Mesendoderm (in vitro differentiated cells): Measurements from ENCODE around the gene BTF3L4. TPM values are rescaled to one million over a fixed set of nuclear protein-coding genes. Genes with fewer than 3 reads are reported as not detected.

ENCODE experiments used
- DNase-seq: peaks from one replicate; pipeline ENCODE4 v3.0.0; 2013
- H2AK5ac ChIP-seq: 2 replicates; pipeline ENCODE4 v1.6.1; 2013; ENCODE audit warnings: low read length, inconsistent platforms
- H2BK120ac ChIP-seq: 2 replicates; pipeline ENCODE4 v1.6.1; 2013; ENCODE audit warnings: low read depth, mild to moderate bottlenecking, low read length, moderate library complexity, mixed read lengths
- H2BK15ac ChIP-seq: replicated peaks from 2 replicates; pipeline ENCODE4 v1.6.1; 2013; ENCODE audit warnings: low read depth, mild to moderate bottlenecking, moderate library complexity
- H2BK5ac ChIP-seq: 2 replicates; pipeline ENCODE4 v1.6.1; 2013; ENCODE audit warnings: low read length, inconsistent platforms
- H3K18ac ChIP-seq: 2 replicates; pipeline ENCODE4 v1.6.1; 2013; ENCODE audit warnings: mild to moderate bottlenecking, low read length, mixed read lengths
- H3K23ac ChIP-seq: one replicate; pipeline ENCODE4 v1.6.1; 2013; ENCODE audit warnings: low read length
- H3K27ac ChIP-seq: 2 replicates; pipeline ENCODE4 v1.5.1; 2013; ENCODE audit warnings: low read depth, mild to moderate bottlenecking, inconsistent platforms, low read length, moderate library complexity
- H3K27me3 ChIP-seq: 2 replicates; pipeline ENCODE4 v1.6.1; 2013; ENCODE audit warnings: low read length, control low read depth, mild to moderate bottlenecking, inconsistent platforms; ENCODE audit not compliant: insufficient read depth, poor library complexity
- H3K36me3 ChIP-seq: 2 replicates; pipeline ENCODE4 v1.6.1; 2013; ENCODE audit warnings: low read length, inconsistent platforms; ENCODE audit not compliant: control insufficient read depth, insufficient read depth
- H3K4ac ChIP-seq: one replicate; pipeline ENCODE4 v1.6.1; 2013; ENCODE audit warnings: low read depth, mild to moderate bottlenecking, low read length, moderate library complexity
- H3K4me1 ChIP-seq: 2 replicates; pipeline ENCODE4 v1.6.1; 2013; ENCODE audit warnings: low read depth, low read length, inconsistent platforms; ENCODE audit not compliant: control insufficient read depth
- H3K4me2 ChIP-seq: 2 replicates; pipeline ENCODE4 v1.6.1; 2013; ENCODE audit warnings: low read length
- H3K4me3 ChIP-seq: 2 replicates; pipeline ENCODE4 v1.5.1; 2013; ENCODE audit warnings: mild to moderate bottlenecking, low read length
- H3K56ac ChIP-seq: one replicate; pipeline ENCODE4 v1.6.1; 2013; ENCODE audit warnings: low read length
- H3K79me1 ChIP-seq: 2 replicates; pipeline ENCODE4 v1.6.1; 2013; ENCODE audit warnings: low read length, inconsistent platforms
- H3K79me2 ChIP-seq: 2 replicates; pipeline ENCODE4 v1.6.1; 2013; ENCODE audit warnings: mild to moderate bottlenecking, low read length; ENCODE audit not compliant: control insufficient read depth, insufficient read depth
- H3K9ac ChIP-seq: 2 replicates; pipeline ENCODE4 v1.6.1; 2013; ENCODE audit warnings: low read length, inconsistent platforms
- H4K5ac ChIP-seq: one replicate; pipeline ENCODE4 v1.6.1; 2013; ENCODE audit warnings: low read length
- H4K8ac ChIP-seq: one replicate; pipeline ENCODE4 v1.6.1; 2013; ENCODE audit warnings: low read depth, mild to moderate bottlenecking, control low read depth, low read length, moderate library complexity
- WGBS: extraction: QIAGEN DNeasy Blood & Tissue Kit; methylation state at CpG from one replicate; pipeline ENCODE4 v1.1.7; 2013; ENCODE audit warnings: low lambda C conversion rate, missing lambda C conversion rate; ENCODE audit not compliant: insufficient coverage; ENCODE audit errors: extremely low coverage; 5-methylcytosine and 5-hydroxymethylcytosine counted together
- polyA plus RNA-seq, 2 experiments: library from polyadenylated mRNA; stranded (reverse); fragments of 200-250 nt; gene quantifications; one replicate each; pipeline ENCODE4 v1.2.3, GENCODE V29; 2013

BTF3L4 gene
- polyA plus RNA-seq (2013, experiment 1 of 2): 101 TPM
- polyA plus RNA-seq (2013, experiment 2 of 2): 101 TPM

- Histone ChIP-seq H2BK15ac (no peak within 1 kb of the TSS), H3K79me2 (peaks cover 47% of the 10 kb centered on the region), H3K4me1 (peaks cover 5% of the 10 kb centered on the region), H3K4ac (peak within 1 kb of the TSS; percentile 90), H3K56ac (peak within 1 kb of the TSS; percentile 97), H4K8ac (no peak within 1 kb of the TSS), H3K18ac (peak within 1 kb of the TSS; percentile 77), H3K79me1 (peaks cover 14% of the 10 kb centered on the region), H3K23ac (peak within 1 kb of the TSS; percentile 55), H3K27me3 (no peaks in the 10 kb centered on the region), H4K5ac (peak within 1 kb of the TSS; percentile 14), H3K9ac (peak within 1 kb of the TSS; percentile 88), H3K4me2 (peak within 1 kb of the TSS; percentile 92), H3K27ac (peak within 1 kb of the TSS; percentile 88), H2BK120ac (no peak within 1 kb of the TSS), H2AK5ac (peak within 1 kb of the TSS; percentile 7), H3K36me3 (no peaks in the 10 kb centered on the region), H3K4me3 (peak within 1 kb of the TSS; percentile 90), H2BK5ac (peak within 1 kb of the TSS; percentile 76)
- WGBS: no CpG with 5 or more reads among the region's 54 CpGs
- DNase-seq: peak; percentile 99
Observed at GRCh38 chr1:52056163-52056936, at the start of gene BTF3L4. Gene BTF3L4 (plus strand): TSS chr1:52056295. CDS start chr1:52059848, 3,553 bp downstream.

- no CpG with 5 or more reads among the region's 5 CpGs for WGBS
- H3K27ac ChIP-seq: peak overlapping the region; percentile 75
- no peak overlapping the region for H4K5ac ChIP-seq
Observed at GRCh38 chr1:52007215-52008002, 48.7 kb upstream of the BTF3L4 start.

GRCh38 chr1:52008071-52008809 lies 47.9 kb upstream of the BTF3L4 start:
- H2AK5ac ChIP-seq: no peak overlapping the region
- no CpG with 5 or more reads among the region's 7 CpGs for WGBS
- DNase-seq: no peak
- H2BK120ac ChIP-seq: peak overlapping the region; percentile 92
- peaks cover 2% of the 10 kb centered on the region for H3K4me1 ChIP-seq
- H3K27ac ChIP-seq: no peak overlapping the region
- no peaks in the 10 kb centered on the region for H3K79me2 ChIP-seq
- no peak overlapping the region for H2BK15ac ChIP-seq
- H3K56ac ChIP-seq: no peak overlapping the region
- no peak overlapping the region for H2BK5ac ChIP-seq
- no peak overlapping the region for H3K9ac ChIP-seq
- no peaks in the 10 kb centered on the region for H3K27me3 ChIP-seq
- no peaks in the 10 kb centered on the region for H3K79me1 ChIP-seq
- no peak overlapping the region for H3K4me2 ChIP-seq
- H4K5ac ChIP-seq: no peak overlapping the region
- no peak overlapping the region for H4K8ac ChIP-seq
- H3K18ac ChIP-seq: no peak overlapping the region
- H3K4me3 ChIP-seq: no peak overlapping the region
- no peaks in the 10 kb centered on the region for H3K36me3 ChIP-seq
- no peak overlapping the region for H3K23ac ChIP-seq
- H3K4ac ChIP-seq: no peak overlapping the region

More at GRCh38 chr1:52007215-52008002, 48.7 kb upstream of the BTF3L4 start:
- Histone ChIP-seq H3K79me1 (no peaks in the 10 kb centered on the region), H3K9ac (peak overlapping the region; percentile 5), H3K36me3 (no peaks in the 10 kb centered on the region), H3K4ac (peak overlapping the region; percentile 48), H3K56ac (peak overlapping the region; percentile 75), H2BK120ac (no peak overlapping the region), H3K4me2 (no peak overlapping the region), H4K8ac (no peak overlapping the region), H2BK15ac (no peak overlapping the region), H3K18ac (peak overlapping the region; percentile 47), H2AK5ac (peak overlapping the region; percentile 11), H3K4me3 (no peak overlapping the region), H3K4me1 (peaks cover 2% of the 10 kb centered on the region), H3K79me2 (no peaks in the 10 kb centered on the region), H3K23ac (no peak overlapping the region), H2BK5ac (peak overlapping the region; percentile 84), H3K27me3 (no peaks in the 10 kb centered on the region)
- peak; percentile 63 for DNase-seq

GRCh38 chr1:52022133-52022532 lies 34.0 kb upstream of the BTF3L4 start:
- Histone ChIP-seq H2BK5ac (no peak overlapping the region), H3K27ac (no peak overlapping the region), H3K4me3 (no peak overlapping the region), H2BK120ac (no peak overlapping the region), H3K4me1 (no peaks in the 10 kb centered on the region), H3K18ac (no peak overlapping the region), H3K36me3 (peaks cover 8% of the 10 kb centered on the region), H2BK15ac (no peak overlapping the region), H4K5ac (no peak overlapping the region), H4K8ac (no peak overlapping the region), H3K27me3 (no peaks in the 10 kb centered on the region), H2AK5ac (no peak overlapping the region), H3K56ac (no peak overlapping the region), H3K79me1 (no peaks in the 10 kb centered on the region), H3K79me2 (no peaks in the 10 kb centered on the region), H3K4ac (no peak overlapping the region), H3K23ac (no peak overlapping the region), H3K4me2 (no peak overlapping the region), H3K9ac (no peak overlapping the region)
- DNase-seq: no peak
- no CpG with 5 or more reads among the region's 2 CpGs for WGBS

GRCh38 chr1:52026278-52026677 lies 29.8 kb upstream of the BTF3L4 start:
- Histone ChIP-seq H3K4me1 (no peaks in the 10 kb centered on the region), H3K4ac (no peak overlapping the region), H3K4me3 (no peak overlapping the region), H4K5ac (no peak overlapping the region), H3K23ac (no peak overlapping the region), H3K56ac (no peak overlapping the region), H3K36me3 (peaks cover 6% of the 10 kb centered on the region), H3K18ac (no peak overlapping the region), H2BK15ac (no peak overlapping the region), H3K27ac (no peak overlapping the region), H2BK120ac (no peak overlapping the region), H2BK5ac (no peak overlapping the region), H3K9ac (no peak overlapping the region), H3K79me1 (peaks cover 2% of the 10 kb centered on the region), H3K79me2 (no peaks in the 10 kb centered on the region), H3K4me2 (no peak overlapping the region), H2AK5ac (no peak overlapping the region), H4K8ac (no peak overlapping the region), H3K27me3 (no peaks in the 10 kb centered on the region)
- no CpG with 5 or more reads among the region's 2 CpGs for WGBS
- DNase-seq: no peak
